ENCODE results near the gene MLXIP. TPM values are rescaled to one million over a fixed set of nuclear protein-coding genes. Genes with fewer than 3 reads are reported as not detected.

The MLXIP gene
- total RNA-seq, 2 donors from 2014 or later, result 158 to 201 TPM

DNA sequence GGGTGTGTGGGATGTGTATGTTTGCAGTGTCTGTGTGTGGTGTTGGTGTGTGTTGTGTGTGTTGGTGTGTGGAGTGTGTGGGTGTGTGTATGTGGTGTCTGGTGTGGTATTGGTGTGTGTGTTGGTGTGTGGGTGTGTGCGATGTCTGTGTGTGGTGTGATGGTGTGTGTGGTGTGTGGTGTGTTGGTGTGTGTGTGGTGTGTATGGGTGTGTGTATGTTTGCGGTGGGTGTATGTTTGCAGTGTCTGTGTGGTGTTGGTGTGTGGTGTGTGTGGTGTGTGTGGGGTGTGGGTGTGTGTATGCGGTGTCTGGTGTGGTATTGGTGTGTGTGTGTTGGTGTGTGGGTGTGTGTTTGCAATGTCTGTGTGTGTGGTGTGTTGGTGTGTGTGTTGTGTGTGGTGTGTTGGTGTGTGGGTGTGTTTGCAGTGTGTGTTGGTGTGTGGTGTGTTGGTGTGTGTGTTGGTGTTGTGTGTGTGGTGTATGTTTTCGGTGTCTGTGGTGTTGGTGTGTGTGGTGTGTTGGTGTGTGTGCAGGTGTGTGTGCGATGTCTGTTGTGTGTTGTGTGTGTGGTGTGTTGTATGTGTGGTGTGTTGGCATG, 15.7 kb downstream of the MLXIP start:
- Histone ChIP-seq H3K9me3 (no peaks in the 10 kb centered on the region), H3K27ac (no peak overlapping the region), H3K27me3 (no peaks in the 10 kb centered on the region), H3K36me3 (no peaks in the 10 kb centered on the region), H3K4me1 (peaks cover 11% of the 10 kb centered on the region), H3K9ac (ENCODE audit: low read depth in 2 of 2, low read length in 2 of 2) (peak overlapping the region in 1 of 2 donors; percentile 64), H3K4me3 (no peak overlapping the region)
- TF ChIP-seq, protein P1, sequence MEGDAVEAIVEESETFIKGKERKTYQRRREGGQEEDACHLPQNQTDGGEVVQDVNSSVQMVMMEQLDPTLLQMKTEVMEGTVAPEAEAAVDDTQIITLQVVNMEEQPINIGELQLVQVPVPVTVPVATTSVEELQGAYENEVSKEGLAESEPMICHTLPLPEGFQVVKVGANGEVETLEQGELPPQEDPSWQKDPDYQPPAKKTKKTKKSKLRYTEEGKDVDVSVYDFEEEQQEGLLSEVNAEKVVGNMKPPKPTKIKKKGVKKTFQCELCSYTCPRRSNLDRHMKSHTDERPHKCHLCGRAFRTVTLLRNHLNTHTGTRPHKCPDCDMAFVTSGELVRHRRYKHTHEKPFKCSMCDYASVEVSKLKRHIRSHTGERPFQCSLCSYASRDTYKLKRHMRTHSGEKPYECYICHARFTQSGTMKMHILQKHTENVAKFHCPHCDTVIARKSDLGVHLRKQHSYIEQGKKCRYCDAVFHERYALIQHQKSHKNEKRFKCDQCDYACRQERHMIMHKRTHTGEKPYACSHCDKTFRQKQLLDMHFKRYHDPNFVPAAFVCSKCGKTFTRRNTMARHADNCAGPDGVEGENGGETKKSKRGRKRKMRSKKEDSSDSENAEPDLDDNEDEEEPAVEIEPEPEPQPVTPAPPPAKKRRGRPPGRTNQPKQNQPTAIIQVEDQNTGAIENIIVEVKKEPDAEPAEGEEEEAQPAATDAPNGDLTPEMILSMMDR (IDR thresholded peaks at IDR 0.05), result no peak
- intact Hi-C loops (cut with DNase I), result no loop called here
- no peak for DNase-seq

DNA sequence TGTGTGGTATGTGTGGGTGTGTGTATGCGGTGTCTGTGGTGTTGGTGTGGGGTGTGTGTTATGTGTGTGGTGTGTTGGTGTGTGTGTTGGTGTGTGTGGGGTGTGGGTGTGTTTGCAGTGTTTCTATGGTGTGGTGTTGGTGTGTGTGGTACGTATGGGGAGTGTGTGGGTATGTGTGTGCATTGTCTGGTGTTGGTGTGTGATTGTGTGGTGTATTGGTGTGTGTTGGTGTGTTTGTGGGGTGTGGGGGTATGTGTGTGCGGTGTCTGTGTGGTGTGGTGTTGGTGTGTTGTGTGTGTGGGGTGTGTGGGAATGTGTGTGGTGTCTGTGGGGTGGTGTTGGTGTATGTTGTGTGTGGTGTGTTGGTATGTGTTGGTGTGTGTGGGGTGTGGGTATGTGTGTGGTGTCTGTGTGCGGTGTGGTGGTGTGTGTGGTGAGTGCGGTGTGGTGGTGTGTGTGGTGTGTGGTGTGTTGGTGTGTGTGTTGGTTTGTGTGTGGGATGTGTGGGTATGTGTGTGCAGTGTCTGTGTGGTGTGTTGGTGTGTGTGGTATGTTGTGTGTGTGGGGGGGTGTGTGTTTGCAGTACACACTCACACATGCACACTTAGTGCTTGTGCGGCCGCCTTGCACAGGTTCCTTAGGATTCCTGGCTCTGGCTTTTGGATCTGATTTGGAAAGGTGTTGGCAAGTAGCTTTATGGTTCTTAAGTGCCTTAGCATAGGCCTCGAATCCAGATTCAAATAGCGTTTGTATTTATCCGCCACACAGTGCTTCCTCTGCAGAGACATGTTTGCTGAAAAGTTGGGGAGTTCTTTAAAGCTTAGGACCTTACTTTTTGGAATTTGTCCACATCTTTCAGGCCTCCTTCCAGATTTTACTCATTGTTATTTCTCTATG, 16.4 kb downstream of the MLXIP start:
- peaks cover 9% of the 10 kb centered on the region for H3K4me1 ChIP-seq
- peak overlapping the region; percentile 8 for H3K27ac ChIP-seq
- TF ChIP-seq, protein P1 (IDR thresholded peaks at IDR 0.05), result no peak
- H3K27me3 ChIP-seq, result no peaks in the 10 kb centered on the region
- H3K9ac ChIP-seq (ENCODE audit: low read depth in 2 of 2, low read length in 2 of 2), result peak overlapping the region in 1 of 2 donors; percentile 64
- no peaks in the 10 kb centered on the region for H3K9me3 ChIP-seq
- no peaks in the 10 kb centered on the region for H3K36me3 ChIP-seq
- intact Hi-C loops (cut with DNase I), result no loop called here
- no peak overlapping the region for H3K4me3 ChIP-seq
- DNase-seq, result peak; percentile 42

DNA sequence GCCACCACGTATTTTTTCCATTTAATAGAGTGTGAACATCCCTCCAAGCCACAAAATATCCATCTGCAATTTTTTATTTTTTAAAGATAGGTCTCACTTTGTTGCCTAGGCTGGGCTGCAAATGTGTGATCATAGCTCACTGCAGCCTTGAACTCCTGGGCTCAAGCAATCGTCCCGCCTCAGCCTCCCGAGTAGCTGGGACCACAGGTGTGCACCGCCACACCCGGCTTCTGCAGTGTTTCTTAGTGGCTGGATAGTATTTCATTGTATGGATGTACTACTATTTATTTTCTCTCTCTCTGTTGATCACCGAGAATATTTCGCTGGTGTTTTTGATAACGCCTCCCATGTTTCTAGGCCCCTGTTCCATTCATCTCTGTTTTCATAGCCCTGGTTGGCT, 17.5 kb downstream of the MLXIP start:
- Histone ChIP-seq H3K9ac (ENCODE audit: low read depth in 2 of 2, low read length in 2 of 2) (peak overlapping the region in 1 of 2 donors; percentile 94), H3K36me3 (no peaks in the 10 kb centered on the region), H3K9me3 (no peaks in the 10 kb centered on the region), H3K27me3 (no peaks in the 10 kb centered on the region), H3K4me3 (no peak overlapping the region), H3K27ac (peak overlapping the region; percentile 92), H3K4me1 (peaks cover 14% of the 10 kb centered on the region)
- TF ChIP-seq, protein P1 (IDR thresholded peaks at IDR 0.05), result no peak
- intact Hi-C loops (cut with DNase I), result no loop called here
- DNase-seq, result no peak

DNA sequence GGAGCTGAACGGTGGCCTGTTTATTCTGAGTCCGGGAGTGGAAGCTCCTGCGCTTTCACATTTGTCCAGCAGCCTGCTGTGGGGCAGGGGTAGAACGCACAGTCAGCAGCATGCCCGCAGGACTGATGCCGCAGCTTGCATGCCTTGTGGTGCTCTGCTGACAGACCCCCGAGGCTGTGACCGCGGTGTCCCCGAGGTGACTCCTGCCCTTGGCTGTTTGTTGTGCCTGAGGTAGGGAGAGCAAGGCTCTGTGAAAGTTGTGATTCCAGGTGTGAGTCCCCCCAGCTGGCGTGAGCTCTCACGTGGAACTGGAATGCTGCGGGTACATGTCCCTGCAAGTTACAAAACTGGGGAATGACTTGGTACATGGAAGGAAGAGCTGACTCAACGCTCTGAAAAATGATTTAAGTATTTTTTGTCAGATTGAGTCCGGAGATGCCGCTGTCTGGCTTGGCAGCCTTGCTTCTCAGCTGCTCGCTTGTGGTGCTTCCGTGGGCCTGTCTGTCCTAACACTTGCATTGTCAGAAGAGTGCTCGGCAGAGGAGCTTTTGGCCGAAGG, 18.1 kb downstream of the MLXIP start:
- Histone ChIP-seq H3K27me3 (no peaks in the 10 kb centered on the region), H3K36me3 (no peaks in the 10 kb centered on the region), H3K27ac (peak overlapping the region; percentile 92), H3K4me1 (peaks cover 15% of the 10 kb centered on the region), H3K9me3 (no peaks in the 10 kb centered on the region), H3K9ac (ENCODE audit: low read depth in 2 of 2, low read length in 2 of 2) (peak overlapping the region in 1 of 2 donors; percentile 94), H3K4me3 (no peak overlapping the region)
- intact Hi-C loops (cut with DNase I), result no loop called here
- TF ChIP-seq, protein P1 (IDR thresholded peaks at IDR 0.05), result no peak
- peak; percentile 37 for DNase-seq

DNA sequence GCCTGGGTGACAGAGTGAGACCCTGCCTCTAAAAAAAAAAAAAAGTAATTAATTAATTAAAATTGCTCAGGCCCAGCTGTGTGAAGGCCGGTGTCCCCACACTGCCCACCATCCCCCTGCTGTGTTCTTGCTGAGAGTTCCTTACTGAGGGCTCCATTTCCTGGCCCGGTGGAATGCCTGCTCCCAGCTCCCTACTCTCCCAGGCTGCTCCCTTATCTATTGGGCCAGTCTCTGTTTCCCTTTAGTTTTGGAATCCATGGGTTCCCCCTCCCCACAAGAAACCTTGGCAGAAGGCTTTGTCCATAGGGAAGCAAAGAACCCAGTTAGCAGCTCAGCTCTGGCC, 19.0 kb downstream of the MLXIP start:
- peak overlapping the region in 1 of 2 donors; percentile 94 for H3K9ac ChIP-seq (ENCODE audit: low read depth in 2 of 2, low read length in 2 of 2)
- TF ChIP-seq, protein P1 (IDR thresholded peaks at IDR 0.05), result no peak
- no peak overlapping the region for H3K4me3 ChIP-seq
- intact Hi-C loops (cut with DNase I), result no loop called here
- peak overlapping the region; percentile 92 for H3K27ac ChIP-seq
- H3K9me3 ChIP-seq, result no peaks in the 10 kb centered on the region
- H3K36me3 ChIP-seq, result no peaks in the 10 kb centered on the region
- no peak for DNase-seq
- H3K27me3 ChIP-seq, result no peaks in the 10 kb centered on the region
- peaks cover 18% of the 10 kb centered on the region for H3K4me1 ChIP-seq

Measured in colonic mucosa (tissue), 4 donors.